Vagina (tissue), 2 donors: ENCODE data around the gene RHOT1.

ENCODE experiments used
- CTCF ChIP-seq, 3 experiments: fragments of 450-650 bp in 2 of 3; fragments of 200-600 bp in 1 of 3; sonication (generic) in 1 of 3; IDR thresholded peaks; one replicate each; pipeline ENCODE4 v1.5.1; 2017 to 2019; ENCODE audit warnings: antibody characterized with exemption in 3 of 3, mild to moderate bottlenecking in 2 of 3, moderate library complexity in 2 of 3
- POLR2A ChIP-seq, 2 donors: fragments of 450-650 bp; IDR thresholded peaks; one replicate each; pipeline ENCODE4 v1.6.1; 2017; ENCODE audit warnings: antibody characterized with exemption in 2 of 2, mild to moderate bottlenecking in 2 of 2, moderate library complexity in 2 of 2
- POLR2AphosphoS5 ChIP-seq, 2 donors: sonication (generic); formaldehyde crosslinking; IDR thresholded peaks; one replicate each; pipeline ENCODE4 v1.9.0; 2017; ENCODE audit warnings: antibody characterized with exemption in 2 of 2, mild to moderate bottlenecking in 2 of 2, low read depth in 1 of 2; ENCODE audit not compliant: insufficient read depth in 1 of 2

DNA sequence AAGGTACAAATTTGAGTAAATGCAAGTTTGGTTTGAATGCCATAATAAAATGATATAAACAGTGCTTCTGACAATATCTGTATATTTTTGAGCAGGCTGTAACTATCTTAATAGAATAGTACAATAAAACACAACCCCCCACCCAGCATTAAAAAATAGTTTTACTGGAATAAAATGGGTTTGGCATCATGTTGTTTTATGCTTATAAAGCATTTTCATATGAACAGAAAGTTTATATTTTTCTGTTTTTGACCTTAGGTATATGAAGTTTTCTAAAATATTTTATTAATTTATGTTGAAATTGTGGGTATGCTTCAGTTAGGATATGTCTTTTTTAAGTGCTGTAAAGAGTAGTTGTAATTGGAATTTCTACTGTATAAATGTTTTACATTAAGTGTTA is 66.1 kb downstream of the RHOT1 start:
- TF ChIP-seq CTCF (IDR thresholded peaks at IDR 0.05) (no peak), POLR2AphosphoS5 (IDR thresholded peaks at IDR 0.05; ENCODE audit: insufficient read depth in 1 of 2, low read depth in 1 of 2) (no peak), POLR2A (IDR thresholded peaks at IDR 0.05) (no peak)
